ENCODE data around the gene SNRNP40.

GRCh38 chr1:31221072-31221471 is 75.5 kb downstream of the SNRNP40 start:
- TF ChIP-seq CTCF (IDR thresholded peaks at IDR 0.05) (no peak), POLR2AphosphoS5 (IDR thresholded peaks at IDR 0.05) (no peak), POLR2A (IDR thresholded peaks at IDR 0.05; ENCODE audit: low read depth) (no peak), EP300 (IDR thresholded peaks at IDR 0.05) (no peak)
